Measurements from ENCODE around the gene SHFL.

SHFL gene

GRCh38 chr19:10043286-10043927 is 42.7 kb upstream of the SHFL start (continued):
- TF ChIP-seq ZNF280D (tag by site-specific recombination; IDR thresholded peaks at IDR 0.05) (peak; percentile 99), ZNF350 (tag by site-specific recombination; IDR thresholded peaks at IDR 0.05) (peak; percentile 75), ZNF26 (tag by site-specific recombination; IDR thresholded peaks at IDR 0.05) (peak; percentile 73), ZNF670 (tag by site-specific recombination; IDR thresholded peaks at IDR 0.05; ENCODE audit: low read depth) (peak; percentile 31; the same call in 1 of the 2 replicates), ZNF830 (tag by site-specific recombination; IDR thresholded peaks at IDR 0.05; ENCODE audit: low read depth) (no peak), MZF1 (tag by site-specific recombination; IDR thresholded peaks at IDR 0.05; ENCODE audit: borderline replicate concordance) (no peak)

GRCh38 chr19:10044390-10044789 is 41.7 kb upstream of the SHFL start:
- no peak overlapping the region for H3K27ac ChIP-seq (ENCODE audit: extremely low read depth, low read depth, low read length)
- H3K4me3 ChIP-seq (ENCODE audit: low read depth, low read length): no peak overlapping the region
- POLR2A ChIA-PET: no interaction called here
- H3K4me1 ChIP-seq (ENCODE audit: control insufficient read depth, insufficient read depth, low read length): no peaks in the 10 kb centered on the region
- H3K36me3 ChIP-seq (ENCODE audit: control insufficient read depth in 2 of 2, insufficient read depth in 1 of 2, low read length in 2 of 2): no peaks in the 10 kb centered on the region
- no peaks in the 10 kb centered on the region for H3K9me3 ChIP-seq (ENCODE audit: control insufficient read depth, insufficient read depth, low read depth, low read length)
- CTCF ChIA-PET: no interaction called here
- TF ChIP-seq ZNF664 (tag by site-specific recombination; IDR thresholded peaks at IDR 0.05): no peak
- no peak for TF ChIP-seq PRDM2 (tag by site-specific recombination; IDR thresholded peaks at IDR 0.05; ENCODE audit: borderline replicate concordance)
- no peak for TF ChIP-seq ZBTB6 (tag by site-specific recombination; IDR thresholded peaks at IDR 0.05)
- TF ChIP-seq ZNF701 (tag by site-specific recombination; IDR thresholded peaks at IDR 0.05): no peak
- no peak for TF ChIP-seq SCRT2 (tag by site-specific recombination; IDR thresholded peaks at IDR 0.05)
- TF ChIP-seq ZNF621 (tag by site-specific recombination; IDR thresholded peaks at IDR 0.05): no peak
- TF ChIP-seq ZNF10 (tag by site-specific recombination; IDR thresholded peaks at IDR 0.05): no peak
- TF ChIP-seq PRDM4 (tag by site-specific recombination; IDR thresholded peaks at IDR 0.05): no peak
- TF ChIP-seq ZNF837 (tag by site-specific recombination; IDR thresholded peaks at IDR 0.05): no peak
- no peak for TF ChIP-seq ZSCAN30 (tag by site-specific recombination; IDR thresholded peaks at IDR 0.05)
- no peak for TF ChIP-seq HIC1 (tag by site-specific recombination; IDR thresholded peaks at IDR 0.05)
- no peak for TF ChIP-seq ZNF645 (tag by site-specific recombination; IDR thresholded peaks at IDR 0.05)

Data from HEK293 (cell line).